Caki2 (cell line): ENCODE results near the gene AP1B1. TPM values are rescaled to one million over a fixed set of nuclear protein-coding genes. Genes with fewer than 3 reads are reported as not detected.

Experiments used
- DNase-seq: peaks from one replicate; pipeline ENCODE4 v3.0.0-alpha.2; 2015; ENCODE audit warnings: low read depth
- in situ Hi-C: cut with HindIII; loops from 2 replicates; pipeline ENCODE4 v1.10.0; 2016; ENCODE audit warnings: low sequenced_read_pairs, low pct_unique_long_range_greater_than_20kb, mixed read lengths
- total RNA-seq: library from RNA; depleted of rRNA; stranded (reverse); fragments of >200 nt; shearing (Covaris generic); gene quantifications from 2 replicates; pipeline ENCODE4 v1.2.3, GENCODE V29; 2014; ENCODE audit warnings: low replicate concordance

Gene AP1B1
- total RNA-seq, 1 experiment from 2014 or later, result 70.2 TPM

GRCh38 chr22:29339381-29340235 is 48.8 kb downstream of the AP1B1 start:
- no peak for DNase-seq
- in situ Hi-C loops, result no loop called here

GRCh38 chr22:29338398-29338797 is 50.0 kb downstream of the AP1B1 start:
- in situ Hi-C loops, result no loop called here
- no peak for DNase-seq

- no peak for DNase-seq
- in situ Hi-C loops, result no loop called here
Measured at GRCh38 chr22:29337631-29338284, 50.6 kb downstream of the AP1B1 start.

- in situ Hi-C loops, result no loop called here
- no peak for DNase-seq
Measured at GRCh38 chr22:29336751-29337490, 51.4 kb downstream of the AP1B1 start.

GRCh38 chr22:29335656-29336055 is 52.7 kb downstream of the AP1B1 start:
- no peak for DNase-seq
- in situ Hi-C loops, result no loop called here

GRCh38 chr22:29334696-29335344 is 53.5 kb downstream of the AP1B1 start:
- in situ Hi-C loops, result no loop called here
- DNase-seq, result no peak

GRCh38 chr22:29334148-29334547 is 54.2 kb downstream of the AP1B1 start:
- in situ Hi-C loops, result no loop called here
- no peak for DNase-seq

GRCh38 chr22:29332886-29333496 is 55.4 kb downstream of the AP1B1 start:
- in situ Hi-C loops, result no loop called here

GRCh38 chr22:29331658-29332300 is 56.6 kb downstream of the AP1B1 start:
- in situ Hi-C loops, result no loop called here
- no peak for DNase-seq

More at GRCh38 chr22:29332886-29333496, 55.4 kb downstream of the AP1B1 start:
- DNase-seq, result no peak

- no peak for DNase-seq
- in situ Hi-C loops, result no loop called here
Measured at GRCh38 chr22:29331213-29331612, 57.2 kb downstream of the AP1B1 start.

- DNase-seq, result no peak
- in situ Hi-C loops, result no loop called here
Measured at GRCh38 chr22:29330753-29331152, 57.6 kb downstream of the AP1B1 start.

- in situ Hi-C loops, result no loop called here
- DNase-seq, result no peak
Measured at GRCh38 chr22:29330291-29330690, 58.1 kb downstream of the AP1B1 start.

GRCh38 chr22:29329581-29329980 is 58.8 kb downstream of the AP1B1 start:
- DNase-seq, result no peak
- in situ Hi-C loops, result no loop called here

- in situ Hi-C loops, result no loop called here
- no peak for DNase-seq
Measured at GRCh38 chr22:29328566-29329500, 59.5 kb downstream of the AP1B1 start.

- DNase-seq, result no peak
- in situ Hi-C loops, result no loop called here
Measured at GRCh38 chr22:29328055-29328454, 60.3 kb downstream of the AP1B1 start.

- no peak for DNase-seq
- in situ Hi-C loops, result no loop called here
Measured at GRCh38 chr22:29327089-29327764, 61.1 kb downstream of the AP1B1 start.
